NT2/D1 (cell line): Measurements from ENCODE around the gene OTUD7B.

Experiments used
- SUZ12 ChIP-seq: IDR thresholded peaks from 2 replicates; pipeline ENCODE4 v1.6.1; 2011; ENCODE audit not compliant: insufficient read length, insufficient read depth; ENCODE audit errors: extremely low read depth
- YY1 ChIP-seq: IDR thresholded peaks from 2 replicates; pipeline ENCODE4 v1.6.1; 2011; ENCODE audit not compliant: insufficient read length, insufficient read depth
- ZNF274 ChIP-seq: IDR thresholded peaks from 2 replicates; pipeline ENCODE4 v1.6.1; 2011; ENCODE audit warnings: mild to moderate bottlenecking, low read depth, low read length

- TF ChIP-seq YY1 (no peak), ZNF274 (no peak), SUZ12 (no peak)
These were observed 39.4 kb upstream of the OTUD7B start for GRCh38 chr1:150049926-150050325.
